WTC11 (cell line): ENCODE results near the gene ATG7. TPM values are rescaled to one million over a fixed set of nuclear protein-coding genes. Genes with fewer than 3 reads are reported as not detected.

Experiments used
- ATAC-seq: fragments of 200-7000 bp; cut with Tn5 transposase; 2 replicates; pipeline ENCODE4 v1.10.0; 2021; ENCODE audit warnings: mild to moderate bottlenecking, moderate library complexity
- CTCF ChIA-PET: fragments of 300-600 bp; sonication (Branson Sonifier 250); formaldehyde crosslinking; loops from one replicate; lab custom pipeline; 2021; ENCODE audit warnings: antibody characterized with exemption; lab: Charles Lee
- POLR2A ChIA-PET: fragments of 350-600 bp; sonication (Branson Sonifier 250); formaldehyde crosslinking; loops from one replicate; lab custom pipeline; 2021; ENCODE audit warnings: antibody characterized with exemption; lab: Charles Lee
- DNase-seq: peaks from one replicate; pipeline ENCODE4 v3.0.0; 2021; ENCODE audit warnings: low spot score
- H3K27ac Mint-ChIP-seq: 2 replicates; pipeline ENCODE4 v1.8.0; 2021; ENCODE audit warnings: mixed read lengths
- H3K27me3 Mint-ChIP-seq: 2 replicates; pipeline ENCODE4 v1.8.0; 2021; ENCODE audit warnings: low read depth, mild to moderate bottlenecking, moderate library complexity, mixed read lengths
- H3K36me3 Mint-ChIP-seq: 2 replicates; pipeline ENCODE4 v1.8.0; 2021; ENCODE audit warnings: mixed read lengths
- H3K4me1 Mint-ChIP-seq: 2 replicates; pipeline ENCODE4 v1.8.0; 2022; ENCODE audit warnings: mixed read lengths
- H3K4me3 Mint-ChIP-seq: 2 replicates; pipeline ENCODE4 v1.8.0; 2021; ENCODE audit warnings: mild to moderate bottlenecking, moderate library complexity, mixed read lengths
- H3K9me3 Mint-ChIP-seq: 2 replicates; pipeline ENCODE4 v1.8.0; 2021; ENCODE audit warnings: mixed read lengths
- ELF4 ChIP-seq: sonication (generic); formaldehyde crosslinking; IDR thresholded peaks from 2 replicates; pipeline ENCODE4 v1.8.1; 2022; ENCODE audit warnings: low read depth, mild to moderate bottlenecking, moderate library complexity, missing genetic modification reagents
- FOXP1 ChIP-seq: sonication (generic); formaldehyde crosslinking; IDR thresholded peaks from 2 replicates; pipeline ENCODE4 v1.8.0; 2022; ENCODE audit warnings: missing genetic modification reagents, mild to moderate bottlenecking, moderate library complexity, borderline replicate concordance
- SMAD3 ChIP-seq: sonication (generic); formaldehyde crosslinking; IDR thresholded peaks from 2 replicates; pipeline ENCODE4 v1.8.0; 2022; ENCODE audit warnings: missing genetic modification reagents, mild to moderate bottlenecking, borderline replicate concordance
- TEAD4 ChIP-seq: sonication (generic); formaldehyde crosslinking; IDR thresholded peaks from 2 replicates; pipeline ENCODE4 v1.8.0; 2022; ENCODE audit warnings: mild to moderate bottlenecking, missing genetic modification reagents
- ZNF281 ChIP-seq: sonication (generic); formaldehyde crosslinking; IDR thresholded peaks from 2 replicates; pipeline ENCODE4 v1.8.0; 2023; ENCODE audit warnings: mild to moderate bottlenecking, missing genetic modification reagents
- ZNF396 ChIP-seq: fragments of 250-450 bp; sonication (Bioruptor Pico); IDR thresholded peaks from 2 replicates; pipeline ENCODE4 v1.8.0; 2021; ENCODE audit warnings: mild to moderate bottlenecking, moderate library complexity, borderline replicate concordance
- ZNF532 ChIP-seq: fragments of 250-450 bp; sonication (Bioruptor Pico); IDR thresholded peaks from 2 replicates; pipeline ENCODE4 v1.9.0; 2021; ENCODE audit warnings: mild to moderate bottlenecking, borderline replicate concordance
- total RNA-seq: library from RNA; stranded (reverse); gene quantifications from 3 replicates; pipeline ENCODE4 v1.2.3, GENCODE V29; 2021
- TF ChIP-seq, protein P1 (sequence below): fragments of 200-600 bp; IDR thresholded peaks from 2 replicates; pipeline ENCODE4 v1.8.0; 2022; ENCODE audit warnings: antibody characterized with exemption
- TF ChIP-seq, protein P2 (sequence below): sonication (generic); formaldehyde crosslinking; IDR thresholded peaks from 2 replicates; pipeline ENCODE4 v1.8.1; 2022; ENCODE audit warnings: low read depth, missing genetic modification reagents, borderline replicate concordance
- TF ChIP-seq, protein P3 (sequence below): fragments of 250-450 bp; sonication (Bioruptor Pico); IDR thresholded peaks from 2 replicates; pipeline ENCODE4 v1.9.0; 2021; ENCODE audit warnings: mild to moderate bottlenecking

ATG7 gene
- total RNA-seq, 1 experiment from 2014 or later = 17.5 TPM

GRCh38 chr3:11329777-11330176 is 57.6 kb downstream of the ATG7 start (continued):
- TF ChIP-seq ZNF532 (CRISPR knock-in tag) = no peak
- TF ChIP-seq, all 79 proteins: peak for 0

- POLR2A ChIA-PET = no interaction called here
Observed at GRCh38 chr3:11331101-11331500, 58.9 kb downstream of the ATG7 start.

DNA sequence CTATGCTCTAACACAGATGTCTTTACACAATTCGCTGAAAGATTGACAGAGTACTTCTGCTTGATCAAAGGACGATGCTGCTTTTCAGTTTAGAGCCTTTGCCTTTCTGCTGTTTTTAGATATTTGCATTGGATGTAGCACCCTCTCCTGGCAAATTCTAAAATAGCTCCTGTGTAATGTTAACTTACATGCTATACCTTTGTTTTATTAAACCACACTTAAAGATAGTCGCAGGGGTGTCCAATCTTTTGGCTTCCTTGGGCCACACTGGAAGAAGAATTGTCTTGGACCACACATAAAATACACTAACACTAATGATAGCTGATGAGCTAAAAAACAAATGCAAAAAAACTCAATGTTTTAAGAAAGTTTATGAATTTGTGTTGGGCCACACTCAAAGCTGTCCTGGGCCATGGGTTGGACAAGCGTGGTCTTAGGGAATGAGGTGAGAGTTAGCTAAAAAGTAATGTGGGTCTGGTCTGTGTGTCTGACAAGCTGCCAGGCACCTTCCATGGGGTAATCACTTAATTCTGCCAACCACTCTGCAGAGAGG is 62.9 kb downstream of the ATG7 start:
- DNase-seq = no peak
- H3K9me3 Mint-ChIP-seq = no peaks in the 10 kb centered on the region
- ChIA-PET POLR2A (no interaction called here), CTCF (interaction anchor here (0.6 to 3.2 kb wide), 22 partner anchors 9 to 316 kb away, joined by 3 to 41 read pairs (median 4); partner anchors contain the start of genes ATG7 and HRH1)
- H3K36me3 Mint-ChIP-seq = no peaks in the 10 kb centered on the region; the same call in 1 of the 2 replicates
- H3K27ac Mint-ChIP-seq = no peak overlapping the region; the same call in 1 of the 2 replicates
- no peaks in the 10 kb centered on the region for H3K4me1 Mint-ChIP-seq
- H3K27me3 Mint-ChIP-seq = no peaks in the 10 kb centered on the region
- ATAC-seq = peak; percentile 81
- TF ChIP-seq ZNF396 (no peak), ZNF532 (CRISPR knock-in tag) (no peak), ELF4 (CRISPR knock-in tag) (no peak)
- TF ChIP-seq, protein P1, sequence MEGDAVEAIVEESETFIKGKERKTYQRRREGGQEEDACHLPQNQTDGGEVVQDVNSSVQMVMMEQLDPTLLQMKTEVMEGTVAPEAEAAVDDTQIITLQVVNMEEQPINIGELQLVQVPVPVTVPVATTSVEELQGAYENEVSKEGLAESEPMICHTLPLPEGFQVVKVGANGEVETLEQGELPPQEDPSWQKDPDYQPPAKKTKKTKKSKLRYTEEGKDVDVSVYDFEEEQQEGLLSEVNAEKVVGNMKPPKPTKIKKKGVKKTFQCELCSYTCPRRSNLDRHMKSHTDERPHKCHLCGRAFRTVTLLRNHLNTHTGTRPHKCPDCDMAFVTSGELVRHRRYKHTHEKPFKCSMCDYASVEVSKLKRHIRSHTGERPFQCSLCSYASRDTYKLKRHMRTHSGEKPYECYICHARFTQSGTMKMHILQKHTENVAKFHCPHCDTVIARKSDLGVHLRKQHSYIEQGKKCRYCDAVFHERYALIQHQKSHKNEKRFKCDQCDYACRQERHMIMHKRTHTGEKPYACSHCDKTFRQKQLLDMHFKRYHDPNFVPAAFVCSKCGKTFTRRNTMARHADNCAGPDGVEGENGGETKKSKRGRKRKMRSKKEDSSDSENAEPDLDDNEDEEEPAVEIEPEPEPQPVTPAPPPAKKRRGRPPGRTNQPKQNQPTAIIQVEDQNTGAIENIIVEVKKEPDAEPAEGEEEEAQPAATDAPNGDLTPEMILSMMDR = peak; percentile 36
- H3K4me3 Mint-ChIP-seq = no peak overlapping the region

More at GRCh38 chr3:11331101-11331500, 58.9 kb downstream of the ATG7 start:
- H3K27ac Mint-ChIP-seq = no peak overlapping the region
- DNase-seq (no peak), ATAC-seq (no peak)
- H3K4me1 Mint-ChIP-seq = no peaks in the 10 kb centered on the region
- H3K27me3 Mint-ChIP-seq = no peaks in the 10 kb centered on the region
- CTCF ChIA-PET = no interaction called here
- no peaks in the 10 kb centered on the region for H3K36me3 Mint-ChIP-seq
- no peak for TF ChIP-seq SMAD3 (CRISPR knock-in tag)
- no peaks in the 10 kb centered on the region for H3K9me3 Mint-ChIP-seq
- no peak overlapping the region for H3K4me3 Mint-ChIP-seq

- H3K36me3 Mint-ChIP-seq = peaks cover 4% of the 10 kb centered on the region; the same call in 1 of the 2 replicates
- H3K4me3 Mint-ChIP-seq = no peak overlapping the region
- H3K9me3 Mint-ChIP-seq = no peaks in the 10 kb centered on the region
- CTCF ChIA-PET = interaction anchor here (0.6 kb wide), 1 partner anchor 429 kb away, joined by 5 read pairs; no protein-coding TSS in a partner anchor
- DNase-seq (no peak), ATAC-seq (no peak)
- no peaks in the 10 kb centered on the region for H3K4me1 Mint-ChIP-seq
- H3K27me3 Mint-ChIP-seq = no peaks in the 10 kb centered on the region
- POLR2A ChIA-PET = no interaction called here
- H3K27ac Mint-ChIP-seq = no peak overlapping the region
- TF ChIP-seq ZNF281 (CRISPR knock-in tag) (no peak), FOXP1 (CRISPR knock-in tag) (no peak), TEAD4 (no peak)
- TF ChIP-seq, protein P2, sequence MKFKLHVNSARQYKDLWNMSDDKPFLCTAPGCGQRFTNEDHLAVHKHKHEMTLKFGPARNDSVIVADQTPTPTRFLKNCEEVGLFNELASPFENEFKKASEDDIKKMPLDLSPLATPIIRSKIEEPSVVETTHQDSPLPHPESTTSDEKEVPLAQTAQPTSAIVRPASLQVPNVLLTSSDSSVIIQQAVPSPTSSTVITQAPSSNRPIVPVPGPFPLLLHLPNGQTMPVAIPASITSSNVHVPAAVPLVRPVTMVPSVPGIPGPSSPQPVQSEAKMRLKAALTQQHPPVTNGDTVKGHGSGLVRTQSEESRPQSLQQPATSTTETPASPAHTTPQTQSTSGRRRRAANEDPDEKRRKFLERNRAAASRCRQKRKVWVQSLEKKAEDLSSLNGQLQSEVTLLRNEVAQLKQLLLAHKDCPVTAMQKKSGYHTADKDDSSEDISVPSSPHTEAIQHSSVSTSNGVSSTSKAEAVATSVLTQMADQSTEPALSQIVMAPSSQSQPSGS = no peak
- TF ChIP-seq, protein P3, sequence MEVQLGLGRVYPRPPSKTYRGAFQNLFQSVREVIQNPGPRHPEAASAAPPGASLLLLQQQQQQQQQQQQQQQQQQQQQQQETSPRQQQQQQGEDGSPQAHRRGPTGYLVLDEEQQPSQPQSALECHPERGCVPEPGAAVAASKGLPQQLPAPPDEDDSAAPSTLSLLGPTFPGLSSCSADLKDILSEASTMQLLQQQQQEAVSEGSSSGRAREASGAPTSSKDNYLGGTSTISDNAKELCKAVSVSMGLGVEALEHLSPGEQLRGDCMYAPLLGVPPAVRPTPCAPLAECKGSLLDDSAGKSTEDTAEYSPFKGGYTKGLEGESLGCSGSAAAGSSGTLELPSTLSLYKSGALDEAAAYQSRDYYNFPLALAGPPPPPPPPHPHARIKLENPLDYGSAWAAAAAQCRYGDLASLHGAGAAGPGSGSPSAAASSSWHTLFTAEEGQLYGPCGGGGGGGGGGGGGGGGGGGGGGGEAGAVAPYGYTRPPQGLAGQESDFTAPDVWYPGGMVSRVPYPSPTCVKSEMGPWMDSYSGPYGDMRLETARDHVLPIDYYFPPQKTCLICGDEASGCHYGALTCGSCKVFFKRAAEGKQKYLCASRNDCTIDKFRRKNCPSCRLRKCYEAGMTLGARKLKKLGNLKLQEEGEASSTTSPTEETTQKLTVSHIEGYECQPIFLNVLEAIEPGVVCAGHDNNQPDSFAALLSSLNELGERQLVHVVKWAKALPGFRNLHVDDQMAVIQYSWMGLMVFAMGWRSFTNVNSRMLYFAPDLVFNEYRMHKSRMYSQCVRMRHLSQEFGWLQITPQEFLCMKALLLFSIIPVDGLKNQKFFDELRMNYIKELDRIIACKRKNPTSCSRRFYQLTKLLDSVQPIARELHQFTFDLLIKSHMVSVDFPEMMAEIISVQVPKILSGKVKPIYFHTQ (CRISPR knock-in tag) = no peak
Observed at GRCh38 chr3:11339541-11339940, 67.3 kb downstream of the ATG7 start.
